Epithelial cell of umbilical artery (primary cell): ENCODE measurements around the gene TAF3. TPM values are rescaled to one million over a fixed set of nuclear protein-coding genes. Genes with fewer than 3 reads are reported as not detected.

Experiments used
- total RNA-seq: library from RNA; depleted of rRNA; stranded (reverse); fragments of >200 nt; gene quantifications from 2 replicates; pipeline ENCODE4 v1.2.3, GENCODE V29; 2014

Gene TAF3, protein sequence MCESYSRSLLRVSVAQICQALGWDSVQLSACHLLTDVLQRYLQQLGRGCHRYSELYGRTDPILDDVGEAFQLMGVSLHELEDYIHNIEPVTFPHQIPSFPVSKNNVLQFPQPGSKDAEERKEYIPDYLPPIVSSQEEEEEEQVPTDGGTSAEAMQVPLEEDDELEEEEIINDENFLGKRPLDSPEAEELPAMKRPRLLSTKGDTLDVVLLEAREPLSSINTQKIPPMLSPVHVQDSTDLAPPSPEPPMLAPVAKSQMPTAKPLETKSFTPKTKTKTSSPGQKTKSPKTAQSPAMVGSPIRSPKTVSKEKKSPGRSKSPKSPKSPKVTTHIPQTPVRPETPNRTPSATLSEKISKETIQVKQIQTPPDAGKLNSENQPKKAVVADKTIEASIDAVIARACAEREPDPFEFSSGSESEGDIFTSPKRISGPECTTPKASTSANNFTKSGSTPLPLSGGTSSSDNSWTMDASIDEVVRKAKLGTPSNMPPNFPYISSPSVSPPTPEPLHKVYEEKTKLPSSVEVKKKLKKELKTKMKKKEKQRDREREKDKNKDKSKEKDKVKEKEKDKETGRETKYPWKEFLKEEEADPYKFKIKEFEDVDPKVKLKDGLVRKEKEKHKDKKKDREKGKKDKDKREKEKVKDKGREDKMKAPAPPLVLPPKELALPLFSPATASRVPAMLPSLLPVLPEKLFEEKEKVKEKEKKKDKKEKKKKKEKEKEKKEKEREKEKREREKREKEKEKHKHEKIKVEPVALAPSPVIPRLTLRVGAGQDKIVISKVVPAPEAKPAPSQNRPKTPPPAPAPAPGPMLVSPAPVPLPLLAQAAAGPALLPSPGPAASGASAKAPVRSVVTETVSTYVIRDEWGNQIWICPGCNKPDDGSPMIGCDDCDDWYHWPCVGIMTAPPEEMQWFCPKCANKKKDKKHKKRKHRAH
- total RNA-seq, result 1.3 and 1.8 TPM in 2 replicates

DNA sequence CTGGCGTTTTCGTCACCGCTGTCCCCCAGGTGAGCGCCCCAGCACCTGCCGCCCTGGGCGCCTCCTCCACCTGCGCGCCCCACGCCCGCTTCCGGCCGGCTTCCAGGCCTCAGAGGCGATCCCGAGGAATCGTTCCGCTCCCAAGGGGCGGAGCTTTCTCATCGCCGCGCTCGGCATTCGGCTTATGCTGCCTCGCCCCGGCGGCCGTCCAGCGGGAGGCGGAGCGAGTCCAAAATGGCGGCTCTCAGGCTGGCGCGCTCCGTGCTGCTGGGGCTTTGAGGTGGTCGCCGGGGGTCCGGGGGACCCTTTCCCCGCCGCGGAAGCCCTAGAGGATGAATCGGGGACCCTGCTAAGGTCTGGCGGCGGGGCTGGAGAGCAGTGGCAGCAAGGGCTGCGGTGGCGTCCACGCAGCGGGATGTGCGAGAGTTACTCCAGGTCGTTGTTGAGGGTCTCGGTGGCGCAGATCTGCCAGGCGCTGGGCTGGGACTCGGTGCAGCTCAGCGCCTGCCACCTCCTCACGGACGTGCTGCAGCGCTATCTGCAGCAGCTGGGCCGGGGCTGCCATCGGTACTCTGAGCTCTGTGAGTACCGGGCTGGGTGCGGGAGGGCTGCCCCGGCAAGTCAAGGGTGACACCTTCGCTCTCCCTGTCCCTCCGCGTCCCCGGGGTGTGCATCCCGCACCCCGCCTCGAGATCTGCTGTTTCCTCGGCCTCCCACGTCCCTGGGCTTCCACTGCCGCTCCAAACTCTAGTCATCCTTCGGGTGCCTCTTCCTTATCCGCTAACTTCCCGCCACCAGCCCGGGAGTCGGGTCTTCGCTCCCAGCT lies at the start of gene TAF3:
TSS of gene TAF3 (plus strand) at position 211 of the 826 bp plus-strand sequence. CDS start at position 416, 205 bp downstream.

DNA sequence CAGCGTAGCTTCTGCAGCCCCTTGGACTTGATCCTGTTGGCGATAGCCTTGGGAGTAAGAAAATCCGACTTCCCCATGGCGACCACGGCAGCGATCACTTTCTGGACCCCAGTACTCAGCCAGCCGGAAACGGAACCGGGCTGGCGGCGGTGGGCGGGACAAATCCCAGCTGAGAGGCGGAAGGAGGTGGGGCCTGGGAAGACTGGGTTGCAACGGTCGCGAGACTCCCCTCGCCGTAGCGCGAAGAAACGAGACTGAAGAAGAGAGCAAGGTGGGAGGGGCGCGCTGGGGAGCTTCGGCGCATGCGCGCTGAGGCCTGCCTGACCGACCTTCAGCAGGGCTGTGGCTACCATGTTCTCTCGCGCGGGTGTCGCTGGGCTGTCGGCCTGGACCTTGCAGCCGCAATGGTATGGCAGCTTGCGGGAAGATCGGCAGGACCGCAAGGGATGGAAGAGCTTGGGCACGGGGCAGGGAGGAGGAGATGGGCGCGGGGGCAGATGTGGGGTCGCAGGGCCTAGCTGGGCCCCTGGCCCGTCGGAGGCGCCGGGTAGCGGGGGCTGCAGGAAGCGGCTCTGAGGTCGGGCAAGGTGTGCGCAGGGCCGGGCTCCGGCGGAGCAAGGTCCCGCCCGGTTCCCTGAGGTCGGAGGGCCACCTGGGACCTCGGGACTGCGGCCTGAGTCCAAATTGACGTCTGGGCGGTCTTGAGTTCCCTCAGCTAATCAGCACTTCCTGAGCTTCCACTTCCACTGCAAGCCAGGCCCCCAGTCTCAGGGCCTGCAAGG lies 30.3 kb upstream of the TAF3 start, which contains the start of the genes ATP5F1C and KIN:
TSS of gene ATP5F1C (plus strand) at position 321 of the 782 bp plus-strand sequence. CDS start at position 352, 31 bp downstream.
TSS of gene KIN (minus strand) at position 137 of the 782 bp plus-strand sequence. CDS start at position 77, 60 bp downstream.

DNA sequence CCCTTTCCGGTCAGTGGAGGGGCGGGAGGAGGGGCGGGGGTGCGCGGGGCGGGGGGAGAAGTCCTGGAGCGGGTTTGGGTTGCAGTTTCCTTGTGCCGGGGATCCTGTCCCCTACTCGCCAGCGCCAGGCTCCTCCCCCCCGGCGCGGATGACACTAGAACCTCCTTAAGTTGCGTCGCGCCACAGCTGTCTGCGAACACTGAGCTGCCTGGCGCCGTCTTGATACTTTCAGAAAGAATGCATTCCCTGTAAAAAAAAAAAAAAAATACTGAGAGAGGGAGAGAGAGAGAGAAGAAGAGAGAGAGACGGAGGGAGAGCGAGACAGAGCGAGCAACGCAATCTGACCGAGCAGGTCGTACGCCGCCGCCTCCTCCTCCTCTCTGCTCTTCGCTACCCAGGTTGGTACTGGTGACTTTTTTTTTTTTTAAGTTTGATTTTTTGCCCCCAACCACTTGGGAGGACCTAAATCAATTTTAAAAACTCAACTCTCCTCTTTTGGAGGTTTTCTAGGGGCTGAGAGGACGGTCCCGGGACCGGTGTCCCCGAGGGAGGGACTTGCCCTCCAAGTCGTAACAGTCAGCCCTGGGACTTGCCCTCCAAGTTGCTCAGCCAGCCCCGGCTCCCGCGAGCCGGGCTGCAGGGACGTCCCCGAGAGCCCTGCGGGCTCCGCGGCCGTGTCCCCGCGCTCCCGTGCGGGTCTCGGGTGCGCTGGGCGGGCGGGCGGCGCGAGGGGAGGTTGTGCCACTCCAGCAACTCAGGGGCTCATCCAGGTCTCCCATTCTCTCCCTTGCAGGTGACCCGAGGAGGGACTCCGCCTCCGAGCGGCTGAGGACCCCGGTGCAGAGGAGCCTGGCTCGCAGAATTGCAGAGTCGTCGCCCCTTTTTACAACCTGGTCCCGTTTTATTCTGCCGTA lies 236.4 kb downstream of the TAF3 start, which contains the start of gene GATA3:
TSS of gene GATA3 (plus strand) at position 195 of the 914 bp plus-strand sequence. CDS start 968 bp downstream, outside the sequence.

Other genes starting within 250 kb of the TAF3 start
- gene ITIH5, start 151.5 kb upstream of the TAF3 start, total RNA-seq, result not detected in 2 replicates
- gene ITIH2, start 115.2 kb upstream of the TAF3 start, total RNA-seq, result not detected in 2 replicates
- 6.5 and 7.4 TPM in 2 replicates for gene KIN, start 30.5 kb upstream of the TAF3 start, total RNA-seq
- 382 and 408 TPM in 2 replicates for gene ATP5F1C, start 30.3 kb upstream of the TAF3 start, total RNA-seq
- gene GATA3, start 236.2 kb downstream of the TAF3 start, total RNA-seq, result 1.6 and 3.0 TPM in 2 replicates